Measurements from ENCODE around the gene NKAIN2.
"Not testable (repeated sequence)": the region's sequence is repeated elsewhere in the genome, so short reads cannot be mapped to it uniquely, and the experiment has no call there.

NKAIN2 gene

GRCh38 chr6:124688369-124688768, 884.7 kb downstream of the NKAIN2 start:
- no peak for TF ChIP-seq CTCF (conservative IDR thresholded peaks at IDR 0.05; ENCODE audit: low read length)
- DNase-seq (ENCODE audit: low read depth): no peak
- H3K4me3 ChIP-seq (ENCODE audit: low read length): no peak overlapping the region

GRCh38 chr6:124694139-124694705, 890.6 kb downstream of the NKAIN2 start:
- no peak for DNase-seq (ENCODE audit: low read depth)
- no peak overlapping the region for H3K4me3 ChIP-seq (ENCODE audit: low read length)
- TF ChIP-seq CTCF (conservative IDR thresholded peaks at IDR 0.05; ENCODE audit: low read length): no peak

- H3K4me3 ChIP-seq (ENCODE audit: low read length): no peak overlapping the region
- no peak for DNase-seq (ENCODE audit: low read depth)
- TF ChIP-seq CTCF (conservative IDR thresholded peaks at IDR 0.05; ENCODE audit: low read length): no peak
These were observed 895.4 kb downstream of the NKAIN2 start for GRCh38 chr6:124699038-124699437.

- DNase-seq (ENCODE audit: low read depth): no peak
- no peak for TF ChIP-seq CTCF (conservative IDR thresholded peaks at IDR 0.05; ENCODE audit: low read length)
- no peak overlapping the region for H3K4me3 ChIP-seq (ENCODE audit: low read length)
These were observed 899.9 kb downstream of the NKAIN2 start for GRCh38 chr6:124703541-124703940.

- not testable (repeated sequence) for DNase-seq (ENCODE audit: low read depth); H3K4me3 ChIP-seq (ENCODE audit: low read length)
These were observed 908.9 kb downstream of the NKAIN2 start for GRCh38 chr6:124712532-124712931.

- TF ChIP-seq CTCF (conservative IDR thresholded peaks at IDR 0.05; ENCODE audit: low read length): no peak
These were observed 911.1 kb downstream of the NKAIN2 start for GRCh38 chr6:124714728-124715127.

GRCh38 chr6:124719913-124720312, 916.2 kb downstream of the NKAIN2 start:
- H3K4me3 ChIP-seq (ENCODE audit: low read length): no peak overlapping the region
- no peak for DNase-seq (ENCODE audit: low read depth)
- no peak for TF ChIP-seq CTCF (conservative IDR thresholded peaks at IDR 0.05; ENCODE audit: low read length)

More at GRCh38 chr6:124714728-124715127, 911.1 kb downstream of the NKAIN2 start:
- DNase-seq (ENCODE audit: low read depth): no peak
- no peak overlapping the region for H3K4me3 ChIP-seq (ENCODE audit: low read length)

- no peak for DNase-seq (ENCODE audit: low read depth)
- H3K4me3 ChIP-seq (ENCODE audit: low read length): no peak overlapping the region
- TF ChIP-seq CTCF (conservative IDR thresholded peaks at IDR 0.05; ENCODE audit: low read length): no peak
These were observed 917.7 kb downstream of the NKAIN2 start for GRCh38 chr6:124721331-124721730.

All from AG10803 (cell line).